C4-2B (cell line): Measurements from ENCODE around the gene PYCR2.
"Not testable (repeated sequence)": the region's sequence is repeated elsewhere in the genome, so short reads cannot be mapped to it uniquely, and the experiment has no call there.

ENCODE experiments used
- H3K27ac ChIP-seq: fragments of 450-650 bp; 2 replicates; pipeline ENCODE4 v1.5.1; 2017
- ZFX ChIP-seq: fragments of 450-650 bp; IDR thresholded peaks from 2 replicates; pipeline ENCODE4 v1.6.1; 2017
- TF ChIP-seq, protein P1 (sequence below): fragments of 450-650 bp; conservative IDR thresholded peaks from 2 replicates; pipeline ENCODE4 v1.5.1; 2017; ENCODE audit warnings: mild to moderate bottlenecking

Gene PYCR2

DNA sequence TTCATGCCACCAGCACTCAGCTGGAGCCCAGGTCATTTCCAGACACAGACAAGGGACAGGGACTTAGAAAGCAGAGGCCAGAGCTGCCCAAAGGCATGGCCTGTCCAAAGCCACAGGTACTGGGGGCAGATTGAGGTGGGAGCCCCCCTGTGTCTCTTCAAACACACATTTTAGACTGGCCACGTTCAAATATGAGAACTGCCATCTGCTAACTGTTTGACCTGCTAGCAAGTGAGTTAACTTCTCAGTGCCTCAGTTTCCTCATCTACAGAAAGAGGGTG is 17.8 kb upstream of the PYCR2 start:
- H3K27ac ChIP-seq = no peak overlapping the region

DNA sequence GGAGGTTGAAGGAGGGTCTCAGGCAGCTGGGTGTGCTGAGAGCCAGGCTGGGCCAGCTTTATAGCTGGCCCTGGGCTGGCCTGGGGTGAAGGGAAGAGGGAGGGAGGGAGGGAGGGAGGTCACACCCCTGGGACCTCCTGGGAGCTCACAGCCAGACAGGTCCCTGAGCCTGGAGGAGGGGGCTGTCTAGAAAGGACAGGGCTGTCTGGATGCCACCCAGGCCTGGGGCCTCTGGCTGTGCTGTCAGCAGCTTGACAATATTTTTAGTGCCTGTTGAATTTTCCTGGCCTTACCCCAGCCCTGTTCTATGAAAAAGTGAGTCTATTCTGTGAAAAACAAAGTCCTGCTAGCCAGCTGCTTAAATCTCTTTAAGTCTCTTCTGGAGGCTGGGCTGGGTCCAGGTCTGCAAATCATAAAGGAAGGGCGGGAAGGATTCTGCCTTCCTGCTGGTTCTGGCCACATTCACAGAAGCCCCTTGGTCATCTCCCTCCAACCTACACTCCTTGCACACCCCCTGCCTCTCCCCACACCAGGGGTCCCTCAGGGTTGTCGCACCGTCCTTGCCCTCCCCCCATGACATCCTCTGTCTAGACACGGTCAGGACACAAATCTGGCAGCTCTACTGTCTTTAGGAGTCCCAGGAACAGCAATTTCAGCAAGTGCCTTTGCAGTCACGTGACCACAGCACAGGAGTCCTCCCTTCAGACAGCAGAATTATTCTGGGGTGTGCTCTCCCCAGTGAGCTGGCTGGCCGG is 17.3 kb upstream of the PYCR2 start, which contains the start of gene LEFTY2:
TSS of gene LEFTY2 (minus strand) at position 34 of the 755 bp plus-strand sequence. CDS start 80 bp downstream, outside the sequence.
- TF ChIP-seq, protein P1, sequence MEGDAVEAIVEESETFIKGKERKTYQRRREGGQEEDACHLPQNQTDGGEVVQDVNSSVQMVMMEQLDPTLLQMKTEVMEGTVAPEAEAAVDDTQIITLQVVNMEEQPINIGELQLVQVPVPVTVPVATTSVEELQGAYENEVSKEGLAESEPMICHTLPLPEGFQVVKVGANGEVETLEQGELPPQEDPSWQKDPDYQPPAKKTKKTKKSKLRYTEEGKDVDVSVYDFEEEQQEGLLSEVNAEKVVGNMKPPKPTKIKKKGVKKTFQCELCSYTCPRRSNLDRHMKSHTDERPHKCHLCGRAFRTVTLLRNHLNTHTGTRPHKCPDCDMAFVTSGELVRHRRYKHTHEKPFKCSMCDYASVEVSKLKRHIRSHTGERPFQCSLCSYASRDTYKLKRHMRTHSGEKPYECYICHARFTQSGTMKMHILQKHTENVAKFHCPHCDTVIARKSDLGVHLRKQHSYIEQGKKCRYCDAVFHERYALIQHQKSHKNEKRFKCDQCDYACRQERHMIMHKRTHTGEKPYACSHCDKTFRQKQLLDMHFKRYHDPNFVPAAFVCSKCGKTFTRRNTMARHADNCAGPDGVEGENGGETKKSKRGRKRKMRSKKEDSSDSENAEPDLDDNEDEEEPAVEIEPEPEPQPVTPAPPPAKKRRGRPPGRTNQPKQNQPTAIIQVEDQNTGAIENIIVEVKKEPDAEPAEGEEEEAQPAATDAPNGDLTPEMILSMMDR = no peak
- no peak for TF ChIP-seq ZFX
- no peak within 1 kb of the TSS for H3K27ac ChIP-seq

More for the DNA sequence above, 17.8 kb upstream of the PYCR2 start:
- TF ChIP-seq ZFX = no peak
- TF ChIP-seq, protein P1 = no peak

DNA sequence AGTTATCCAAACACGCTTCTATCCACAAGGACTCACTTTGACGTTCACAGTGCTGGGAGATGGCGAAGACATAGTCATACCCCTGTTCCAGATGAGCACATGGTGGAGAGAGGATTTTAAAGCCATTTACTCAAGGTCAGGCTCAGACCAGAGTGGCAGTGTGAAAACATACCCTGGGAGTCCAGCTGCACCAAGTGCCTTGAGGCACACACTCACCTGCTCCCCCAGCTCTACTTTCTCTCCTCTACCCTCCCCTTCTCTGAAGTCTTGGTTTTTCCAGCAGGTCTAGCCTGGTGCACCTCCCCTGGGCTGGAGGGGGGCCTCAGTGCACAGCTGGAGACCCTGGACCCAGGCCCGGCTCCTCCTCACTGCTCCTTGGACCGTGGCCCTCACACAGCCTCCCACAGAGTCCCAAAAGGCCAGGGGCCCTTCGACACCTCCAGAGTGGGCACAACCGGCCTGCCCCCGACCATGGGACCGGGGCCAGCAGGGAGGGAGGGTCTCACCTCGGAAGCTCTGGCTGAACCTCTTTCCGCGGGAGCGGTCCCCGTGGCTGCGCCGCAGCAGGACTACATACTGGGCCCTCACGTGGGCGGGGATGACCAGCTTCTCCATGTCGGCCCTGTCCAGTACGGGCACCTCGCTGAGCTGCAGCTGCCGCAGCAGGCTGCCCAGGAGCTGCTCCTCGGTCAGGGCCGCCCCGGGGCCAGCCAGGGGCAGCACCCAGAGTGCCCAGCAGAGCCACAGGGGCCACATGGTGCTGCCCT is 16.5 kb upstream of the PYCR2 start:
- TF ChIP-seq ZFX = no peak
- TF ChIP-seq, protein P1 = no peak
- H3K27ac ChIP-seq = no peak overlapping the region

DNA sequence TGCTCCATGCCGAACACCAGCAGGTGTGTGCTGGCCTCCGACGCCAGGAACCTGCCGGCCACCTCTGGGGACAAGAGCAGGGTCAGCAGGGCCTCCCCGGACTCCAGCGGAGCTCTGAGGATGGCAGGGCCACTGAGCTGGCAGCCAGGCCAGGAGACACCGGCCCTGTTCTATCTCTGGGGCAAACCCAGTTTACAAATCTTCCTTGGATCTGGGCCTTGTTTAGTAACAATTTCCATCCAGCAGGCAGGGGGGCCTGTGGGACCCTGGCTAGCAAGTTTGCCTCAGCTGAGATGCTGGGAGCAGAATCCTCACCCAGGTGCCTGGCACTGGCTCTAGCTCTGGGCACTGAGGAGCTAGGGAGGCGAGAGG is 15.9 kb upstream of the PYCR2 start:
- H3K27ac ChIP-seq = not testable (repeated sequence)

DNA sequence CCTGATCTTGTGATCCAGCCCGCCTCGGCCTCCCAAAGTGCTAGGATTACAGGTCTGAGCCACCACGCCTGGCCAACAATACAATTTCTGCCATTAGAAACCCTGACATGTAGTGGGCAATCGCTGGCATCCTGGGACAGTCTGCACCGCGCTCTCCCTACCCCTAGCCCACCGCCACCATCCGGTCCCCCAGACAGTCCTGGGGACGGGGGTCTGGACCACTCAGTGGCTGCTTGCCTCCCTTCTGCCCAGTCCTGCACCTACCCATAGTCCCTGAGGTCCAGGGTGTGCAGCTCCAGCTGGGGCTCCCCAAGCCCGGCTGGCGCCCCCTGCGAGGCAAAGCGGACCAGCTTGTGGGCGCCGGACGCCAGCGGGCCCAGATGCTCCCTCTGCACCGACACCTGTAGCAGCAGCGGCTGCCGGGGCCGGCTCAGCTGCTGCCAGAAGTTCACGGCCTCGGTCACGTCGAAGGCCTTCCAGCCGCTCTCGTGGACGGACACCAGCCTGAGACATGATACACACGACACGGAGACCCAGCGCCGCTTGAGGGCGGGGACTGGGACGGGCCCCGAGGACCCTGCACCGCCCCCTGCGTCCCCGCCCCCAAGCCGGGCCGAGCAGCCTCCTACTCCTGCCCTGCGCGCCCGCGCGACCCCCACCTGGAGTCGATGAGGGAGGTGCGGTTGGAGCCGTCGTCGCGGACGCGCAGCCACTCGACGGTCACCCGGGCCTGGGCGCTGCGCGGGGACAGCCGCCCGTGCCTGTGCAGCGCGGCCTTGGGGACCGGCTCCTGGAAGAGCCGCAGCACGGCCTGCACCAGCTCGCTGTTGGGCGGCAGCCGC is 15.3 kb upstream of the PYCR2 start:
- H3K27ac ChIP-seq = not testable (repeated sequence)

DNA sequence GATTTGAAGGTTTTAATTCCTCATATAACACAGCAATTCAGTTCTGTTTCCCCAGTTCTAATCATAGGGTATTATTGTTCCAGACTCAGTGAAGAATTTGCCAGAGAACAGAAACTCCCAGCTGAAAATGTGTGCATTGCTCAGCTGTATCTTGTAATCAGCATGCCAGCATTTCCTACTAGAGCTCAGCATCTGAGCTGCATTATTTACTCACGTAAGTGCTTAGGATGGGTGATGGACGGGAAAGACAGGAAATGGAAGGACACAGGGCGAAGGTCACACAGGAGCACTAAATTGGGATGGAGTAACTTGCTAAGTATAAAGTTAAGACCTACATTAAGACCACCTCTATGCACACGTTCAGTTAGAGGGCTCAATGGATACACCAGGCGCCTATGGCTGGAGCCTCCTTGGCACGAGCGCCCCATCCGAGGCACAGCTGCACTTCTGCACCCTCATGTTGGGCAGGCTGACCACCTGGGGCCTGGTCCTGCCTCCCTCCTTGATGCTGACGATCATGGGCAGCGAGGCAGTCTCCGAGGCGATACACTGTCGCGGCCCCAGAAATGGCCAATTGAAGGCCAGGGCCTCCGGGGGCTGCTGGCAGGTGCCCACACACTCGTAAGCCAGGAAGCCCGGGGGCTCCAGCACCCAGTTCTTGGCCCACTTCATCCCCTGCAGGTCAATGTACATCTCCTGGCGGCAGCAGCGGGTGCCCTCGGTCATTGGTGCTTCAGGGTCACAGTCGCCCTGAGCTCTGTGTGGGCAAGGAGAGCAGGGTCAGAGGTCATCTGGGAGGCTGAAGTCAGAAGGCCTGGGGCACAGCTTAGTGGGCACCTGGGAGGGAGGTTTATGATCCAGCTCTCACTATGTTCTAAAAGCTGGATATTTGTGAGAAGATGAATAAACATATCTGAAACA is 13.3 kb upstream of the PYCR2 start:
- TF ChIP-seq, protein P1 = no peak
- no peak overlapping the region for H3K27ac ChIP-seq

DNA sequence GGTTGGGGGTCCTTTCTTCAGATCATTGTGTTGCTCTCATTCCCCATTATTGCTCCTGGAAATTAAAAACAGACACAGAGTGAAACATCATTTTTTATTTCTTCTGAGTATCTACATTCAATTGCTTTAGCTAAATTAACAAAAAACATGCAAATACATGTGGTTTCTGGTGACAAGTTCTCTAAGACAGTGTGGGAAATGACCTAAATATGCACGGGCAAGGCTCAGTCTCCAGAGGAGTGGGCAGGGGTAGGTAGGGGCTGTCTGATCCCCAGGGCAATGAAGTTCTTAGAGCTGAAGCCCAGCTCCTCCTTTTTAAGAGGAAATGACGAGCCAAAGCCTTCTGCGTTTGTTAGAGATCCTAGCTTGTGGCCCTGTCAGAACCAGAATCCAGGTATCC is 12.5 kb upstream of the PYCR2 start:
- TF ChIP-seq, protein P1 = no peak
- no peak for TF ChIP-seq ZFX
- no peak overlapping the region for H3K27ac ChIP-seq

DNA sequence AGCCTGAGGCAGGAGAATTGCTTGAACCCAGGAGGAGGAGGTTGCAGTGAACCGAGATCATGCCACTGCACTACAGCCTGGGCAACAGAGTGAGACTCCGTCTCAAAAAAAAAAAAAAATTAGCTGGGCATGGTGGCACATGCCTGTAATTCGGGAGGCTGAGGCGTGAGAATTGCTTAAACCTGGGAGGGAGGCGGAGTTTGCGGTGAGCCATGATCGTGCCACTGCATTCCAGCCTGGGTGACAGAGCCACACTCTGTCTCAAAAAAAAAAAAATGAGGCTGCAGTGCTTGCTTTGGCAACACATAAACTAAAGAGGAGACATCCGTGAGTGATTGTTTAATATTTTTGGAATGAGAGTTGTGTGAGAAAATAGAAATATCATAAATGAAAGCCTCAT is 12.0 kb upstream of the PYCR2 start:
- H3K27ac ChIP-seq = not testable (repeated sequence)
